NK-92 treated with Interleukin-12 subunit alpha and Interleukin-12 subunit beta, amount 100 ng/mL, for 24 hours (cell line): ENCODE measurements around the gene BRINP2.

ENCODE experiments used
- DNase-seq: peaks from one replicate; lab custom pipeline; 2025; lab: John Stamatoyannopoulos, UW

BRINP2 gene

GRCh38 chr1:177270863-177271262, 100.1 kb downstream of the BRINP2 start:
- DNase-seq: no peak

DNA sequence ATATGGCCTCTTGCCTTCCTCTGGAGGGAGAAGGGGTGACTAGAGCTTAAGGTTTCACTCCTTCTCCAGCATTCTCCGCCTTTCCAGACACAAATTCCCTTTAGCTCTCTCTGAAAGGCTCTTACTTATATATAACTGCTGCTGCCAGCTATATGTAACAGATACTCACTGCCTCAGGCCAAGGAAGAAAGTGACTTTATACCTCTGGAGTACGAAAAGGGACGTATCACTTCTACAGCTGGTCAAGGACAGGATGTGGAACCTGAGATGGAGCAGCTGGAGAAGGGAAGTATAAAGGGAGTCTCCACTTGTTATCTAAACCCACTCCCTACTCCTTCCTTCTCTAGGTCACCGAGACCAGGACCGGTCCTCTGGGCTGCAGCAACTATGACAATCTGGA, 102.4 kb downstream of the BRINP2 start:
- no peak for DNase-seq

GRCh38 chr1:177274687-177275211, 104.0 kb downstream of the BRINP2 start:
- DNase-seq: no peak

DNA sequence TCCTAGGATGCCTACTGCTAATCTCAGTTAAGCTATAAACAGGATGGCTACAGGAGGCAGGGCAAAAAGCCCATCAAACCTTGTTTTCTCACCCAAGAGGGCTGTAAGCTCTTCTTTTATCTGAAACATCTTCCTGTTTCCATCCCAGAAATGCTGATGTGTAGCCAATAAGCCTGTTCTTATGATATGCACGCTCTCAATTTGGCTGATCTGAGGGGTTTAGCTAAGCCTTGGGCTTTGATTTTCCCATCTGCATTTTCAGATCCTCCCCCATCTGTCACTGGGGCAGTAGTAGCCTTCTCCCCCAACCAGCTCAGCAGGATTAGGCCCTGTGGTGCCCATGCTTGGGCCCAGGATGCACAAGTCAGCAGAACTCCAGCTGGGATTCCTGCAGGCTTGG, 105.0 kb downstream of the BRINP2 start:
- no peak for DNase-seq

GRCh38 chr1:177278626-177279390, 108.0 kb downstream of the BRINP2 start:
- no peak for DNase-seq

DNA sequence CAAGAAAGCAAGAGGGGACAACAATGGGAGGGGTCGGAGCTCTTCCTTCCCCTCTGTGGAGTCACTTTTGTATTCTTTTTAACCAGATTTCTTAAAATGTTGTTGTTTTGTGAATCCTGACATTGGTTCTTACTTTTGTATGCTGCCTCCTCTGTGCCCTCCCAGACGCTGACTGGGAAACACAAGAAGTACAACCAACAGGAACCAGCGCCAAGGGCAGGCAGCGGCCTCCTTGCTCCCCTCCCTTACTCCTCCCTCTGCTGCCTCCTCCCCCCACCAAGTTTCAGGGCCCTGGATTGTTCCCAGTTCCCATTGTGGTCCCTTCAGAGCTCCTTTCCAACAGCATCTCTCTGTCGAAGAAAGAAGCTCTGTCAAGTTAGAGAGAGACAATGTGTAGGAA, 111.1 kb downstream of the BRINP2 start:
- no peak for DNase-seq

DNA sequence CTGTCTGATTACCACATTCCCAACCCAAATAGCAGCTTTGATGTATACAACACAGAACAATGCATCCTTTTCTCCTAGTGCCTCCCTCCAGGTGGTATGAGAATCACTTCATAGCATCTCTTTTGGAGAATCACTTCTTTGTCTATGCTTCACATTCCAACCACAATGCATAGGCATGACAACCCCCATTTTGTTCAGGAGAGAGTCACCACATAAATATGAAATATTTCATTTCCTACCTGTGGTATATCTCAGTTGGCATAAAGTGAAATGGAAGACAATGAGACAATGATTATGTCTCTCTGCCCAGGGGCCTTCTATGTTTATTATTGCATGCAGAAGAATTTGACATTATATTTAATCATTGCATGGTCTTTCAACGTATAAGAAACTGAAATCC, 112.2 kb downstream of the BRINP2 start:
- no peak for DNase-seq

DNA sequence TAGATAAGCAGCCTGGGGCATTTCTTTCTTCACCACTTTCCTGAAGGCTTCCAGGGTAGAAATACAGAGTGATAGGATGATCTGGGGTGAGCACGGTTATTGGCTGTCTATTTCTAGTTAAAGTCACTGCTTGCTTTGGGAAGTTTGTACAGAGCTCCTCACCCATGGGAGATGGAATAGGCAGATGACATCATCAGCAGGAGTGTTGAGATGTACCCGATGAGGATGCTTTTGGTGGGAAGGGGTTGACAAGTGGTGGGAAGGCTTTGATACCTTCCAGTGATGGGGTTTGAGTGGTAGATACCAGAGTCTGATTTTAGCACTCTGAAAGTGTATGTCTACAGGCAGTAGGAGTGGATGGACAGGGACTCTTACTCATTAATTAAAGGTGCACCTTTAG, 112.6 kb downstream of the BRINP2 start:
- DNase-seq: no peak

DNA sequence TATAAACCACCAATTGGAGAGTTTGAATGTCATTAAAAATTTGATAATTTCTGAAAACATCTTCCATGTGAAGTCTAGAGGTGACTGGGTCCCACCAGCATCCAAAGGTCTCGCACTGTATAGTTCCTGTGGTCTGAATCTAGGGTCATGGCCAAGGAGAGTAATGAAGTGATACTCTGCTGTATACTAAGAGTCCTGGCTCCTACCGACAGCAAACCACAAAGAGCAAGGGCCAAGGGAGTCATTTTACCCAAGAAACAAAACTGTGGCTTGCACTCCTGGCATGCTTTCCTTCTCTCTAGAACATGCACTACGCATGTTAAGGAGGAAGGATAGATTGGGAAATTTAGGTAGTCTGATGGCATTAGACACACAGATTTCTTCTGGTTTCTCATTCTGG, 115.6 kb downstream of the BRINP2 start:
- no peak for DNase-seq

DNA sequence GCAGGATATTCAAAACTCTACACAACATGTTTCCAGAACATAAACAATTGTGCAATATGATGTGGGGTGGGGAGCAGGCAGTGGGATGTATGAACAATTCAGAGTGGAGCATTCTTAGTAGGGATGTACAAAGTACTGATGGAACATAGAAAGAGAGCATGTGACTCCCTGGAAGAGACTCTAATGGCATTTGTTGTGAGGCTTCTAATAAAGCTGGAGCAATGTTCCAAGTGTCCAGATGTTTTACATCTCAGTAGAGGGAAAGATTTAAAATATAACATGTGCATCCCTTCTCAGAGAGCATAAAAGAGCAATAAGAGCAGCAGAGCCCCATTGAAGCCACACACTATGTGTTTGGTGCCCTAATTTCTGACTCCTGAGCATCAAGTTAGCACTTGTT, 116.5 kb downstream of the BRINP2 start:
- DNase-seq: no peak

GRCh38 chr1:177287994-177288393, 117.2 kb downstream of the BRINP2 start:
- DNase-seq: no peak

DNA sequence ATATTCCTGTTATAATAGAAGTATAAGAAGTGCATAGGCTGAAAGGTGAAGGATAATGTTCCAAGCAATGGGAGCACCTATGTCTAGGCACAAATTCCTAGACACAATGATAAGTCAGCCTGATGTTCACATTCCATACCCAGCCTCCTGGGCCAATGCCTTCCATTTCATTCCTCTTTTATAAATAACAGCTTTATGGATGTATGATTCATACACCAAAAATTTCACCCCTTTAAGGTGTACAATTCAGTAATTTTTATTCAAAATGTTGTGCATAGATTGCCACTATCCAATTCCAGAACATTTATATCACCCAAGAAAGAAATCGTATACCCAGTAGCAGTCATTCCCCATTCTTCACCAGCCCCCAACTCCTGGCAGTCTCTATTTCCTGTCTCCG, 118.8 kb downstream of the BRINP2 start:
- no peak for DNase-seq

DNA sequence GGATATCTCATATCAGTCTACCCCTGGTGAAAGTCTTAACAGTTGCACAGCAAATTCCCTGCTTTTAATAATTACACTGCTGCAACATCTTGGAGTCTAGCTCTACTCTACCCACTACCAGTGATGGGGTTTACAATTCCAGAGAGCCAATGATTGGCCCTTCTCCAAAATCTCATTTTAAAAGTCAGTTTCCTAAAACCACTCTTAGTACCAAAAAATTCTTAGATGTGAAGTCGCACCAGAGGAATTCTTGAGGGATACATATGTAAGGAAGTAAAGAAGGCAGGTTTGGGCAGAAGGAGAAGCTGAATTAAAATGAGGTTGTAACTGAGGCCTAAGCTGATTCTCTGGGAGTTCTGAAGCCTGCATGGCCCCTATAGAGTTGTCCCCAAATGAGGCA, 129.7 kb downstream of the BRINP2 start:
- DNase-seq: no peak

DNA sequence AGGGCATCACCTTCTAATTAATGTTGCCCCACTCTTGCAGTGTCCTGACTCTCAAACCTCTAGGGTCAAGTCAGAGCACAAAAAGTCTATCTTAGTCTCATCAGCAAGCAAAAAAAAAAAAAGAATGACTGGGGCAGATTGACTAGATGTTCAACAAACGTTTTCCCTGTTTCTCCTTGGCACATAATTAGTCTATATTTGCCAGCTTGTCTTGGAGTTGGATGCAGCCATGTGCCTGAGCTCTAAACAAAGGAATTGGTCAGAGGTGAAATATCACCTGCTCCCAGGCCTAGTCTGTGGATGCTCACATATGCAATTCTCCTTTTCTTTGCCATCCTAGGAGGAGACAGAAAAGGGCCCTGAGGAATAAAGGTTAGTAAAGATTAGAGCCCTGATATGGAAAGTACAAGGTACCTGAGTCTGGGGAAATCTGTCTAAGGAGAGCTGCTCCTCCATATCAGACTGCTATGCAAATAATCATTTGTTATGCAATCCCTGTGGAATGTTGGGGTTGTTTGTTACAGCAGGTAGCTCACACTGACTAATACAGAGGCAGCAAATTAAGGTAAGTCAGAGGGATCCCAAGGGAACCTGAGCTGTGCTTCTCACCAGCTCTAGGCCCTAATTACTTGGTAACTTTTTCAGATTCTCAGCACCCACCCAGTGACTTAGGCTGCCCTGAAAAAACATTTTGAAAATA, 130.8 kb downstream of the BRINP2 start:
- no peak for DNase-seq

GRCh38 chr1:177302357-177303044, 131.7 kb downstream of the BRINP2 start:
- no peak for DNase-seq

DNA sequence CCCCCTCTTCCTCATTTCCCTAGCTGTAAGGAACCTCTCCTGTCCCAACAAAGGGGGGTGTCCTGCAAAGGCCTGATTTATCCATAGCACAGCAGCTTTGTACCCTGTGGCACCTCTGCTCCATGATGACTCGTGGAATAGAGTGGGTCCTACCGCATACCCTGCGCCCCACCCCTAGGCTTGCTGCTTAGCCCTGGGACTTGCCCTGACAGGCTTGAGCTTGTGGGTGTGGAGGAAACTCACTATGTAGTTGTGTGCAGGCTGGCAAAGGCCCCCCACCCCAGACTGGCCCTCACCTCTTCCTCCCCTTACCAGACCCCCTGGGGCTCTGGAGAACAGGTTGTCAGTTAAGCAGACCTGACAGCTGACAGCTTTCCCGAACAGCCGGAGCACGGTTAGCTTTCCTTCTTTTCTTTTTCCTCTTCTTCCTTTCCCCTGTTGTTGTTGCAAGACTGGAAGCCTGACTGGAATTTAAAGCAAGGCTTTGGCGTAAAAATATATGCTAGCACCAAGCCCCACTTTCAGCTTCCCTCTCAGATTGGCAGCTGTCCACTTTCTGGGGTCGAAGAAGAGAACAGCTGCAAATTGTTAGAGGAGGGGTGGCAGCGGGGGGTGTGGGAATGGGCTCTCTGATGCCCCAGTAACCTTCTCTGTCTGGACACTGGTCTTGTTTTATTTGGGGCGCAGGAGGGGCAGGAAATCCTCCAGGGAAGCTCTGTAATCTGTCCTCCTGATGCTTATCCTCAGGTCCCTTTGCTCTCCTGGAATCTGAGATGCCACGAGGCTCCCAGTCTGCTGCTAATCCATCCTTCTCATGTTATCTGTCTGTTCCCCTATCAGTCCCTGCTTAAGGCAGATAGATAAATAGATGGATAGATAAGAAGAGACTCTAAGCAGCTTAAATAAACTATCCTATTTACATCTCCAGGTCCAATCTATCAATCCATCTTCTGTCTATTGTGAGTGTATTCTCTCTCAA, 134.6 kb downstream of the BRINP2 start:
- DNase-seq: no peak

DNA sequence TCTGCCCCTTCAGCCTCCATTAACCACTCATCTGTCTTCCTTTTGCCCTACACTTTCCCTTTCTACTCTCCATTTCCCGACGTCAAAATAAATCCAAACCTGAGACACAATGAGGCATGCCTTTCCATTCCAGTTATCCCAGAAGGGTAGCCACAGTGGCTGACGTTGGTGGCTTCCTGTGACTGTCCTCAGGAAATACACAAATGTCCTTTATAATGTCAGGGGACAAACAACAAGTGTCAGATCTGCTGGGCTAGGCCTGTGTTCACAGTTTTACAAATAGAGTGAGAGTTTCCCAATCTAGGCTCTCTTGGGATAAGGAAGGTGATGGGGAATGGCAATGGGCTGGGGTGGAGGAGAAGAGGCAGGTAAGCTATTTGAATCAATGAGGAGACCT, 135.3 kb downstream of the BRINP2 start:
- no peak for DNase-seq

DNA sequence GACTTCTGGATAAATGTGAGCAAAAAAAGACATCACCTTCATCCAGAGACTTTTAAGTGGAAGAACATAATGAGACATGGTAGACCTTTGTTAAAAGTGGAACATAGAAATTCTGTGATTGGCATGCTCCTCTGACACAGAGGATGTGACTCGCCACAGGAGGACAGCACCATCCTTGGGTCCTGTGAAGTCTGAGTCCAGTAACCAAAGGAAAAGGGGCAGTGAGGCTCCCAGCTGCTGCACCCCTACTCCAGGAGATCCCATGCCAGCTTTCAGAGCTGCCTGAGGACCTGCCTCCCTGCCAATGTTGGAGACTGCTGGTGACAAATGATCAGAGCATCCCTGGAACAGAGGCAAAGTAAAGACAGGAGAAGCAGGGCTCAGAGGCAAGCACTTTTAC, 136.2 kb downstream of the BRINP2 start:
- no peak for DNase-seq

DNA sequence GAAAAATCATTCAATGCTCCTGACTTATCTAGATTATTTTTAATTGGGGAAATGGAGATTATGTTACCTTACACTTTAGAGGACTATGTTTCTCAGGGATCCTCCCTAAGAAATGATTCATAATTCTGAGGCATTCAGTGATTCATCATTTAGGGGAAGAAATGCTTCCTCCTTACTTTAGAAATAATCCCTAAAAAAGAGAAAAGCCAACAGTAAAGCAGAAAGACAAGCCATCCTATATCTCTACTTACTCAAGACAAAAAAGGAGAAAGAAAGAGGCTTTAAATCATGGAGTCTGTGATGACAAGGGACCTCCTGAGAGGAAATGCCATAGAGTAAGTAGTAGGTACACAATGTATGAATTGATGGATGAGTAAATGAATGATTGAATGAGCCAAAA, 137.0 kb downstream of the BRINP2 start:
- no peak for DNase-seq

- DNase-seq: no peak
Observed at GRCh38 chr1:177309880-177310279, 139.1 kb downstream of the BRINP2 start.

DNA sequence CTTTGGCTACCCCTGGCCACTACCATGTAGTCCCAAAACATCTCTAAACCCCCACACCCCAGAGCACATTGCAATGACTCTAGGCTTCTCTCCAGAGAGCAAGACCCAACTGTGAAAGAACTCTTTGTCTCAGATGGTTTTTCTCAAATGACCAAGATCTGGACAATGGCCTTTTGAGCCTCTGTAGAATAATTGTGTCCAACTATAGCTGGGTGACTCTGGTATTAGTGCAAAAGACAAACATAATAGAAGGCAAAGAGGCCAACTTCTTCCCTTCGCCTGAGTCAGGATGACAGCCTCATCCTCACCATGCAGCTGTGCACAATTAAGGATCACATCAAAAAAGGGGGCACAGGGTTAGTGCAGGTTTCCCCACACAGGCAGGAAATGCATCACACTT, 139.6 kb downstream of the BRINP2 start:
- DNase-seq: no peak

DNA sequence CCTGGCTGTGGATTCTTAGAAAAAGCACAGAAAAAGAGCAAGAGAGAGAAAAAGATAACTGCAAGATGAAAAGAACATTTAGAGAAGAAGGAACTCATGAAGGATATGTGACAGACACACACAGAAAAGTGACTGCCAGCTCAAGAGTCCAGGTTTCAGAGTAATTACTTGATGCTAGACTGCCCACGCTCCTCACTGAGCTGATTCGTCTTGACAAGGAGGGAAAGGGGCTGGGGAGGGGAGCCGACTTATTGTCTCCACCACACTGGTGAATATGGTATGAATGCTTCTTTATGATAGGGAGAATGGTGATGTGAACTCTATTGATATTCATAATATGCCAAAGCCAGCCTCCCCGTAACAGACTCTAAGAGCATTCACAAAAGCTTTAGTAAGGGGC, 140.4 kb downstream of the BRINP2 start:
- no peak for DNase-seq
